ENCODE measurements around the gene VPS13D.

Gene VPS13D

GRCh38 chr1:12201352-12202189 is 28.3 kb upstream of the VPS13D start:
- Histone ChIP-seq H3K4me3 (ENCODE audit: insufficient read depth, low read depth, low read length, poor library complexity, severe bottlenecking) (no peak overlapping the region), H3K36me3 (ENCODE audit: control insufficient read depth, insufficient read depth, low read length) (peaks cover 57% of the 10 kb centered on the region), H3K27me3 (replicated peaks; ENCODE audit: control insufficient read depth, insufficient read depth, low read length, poor library complexity, severe bottlenecking) (no peaks in the 10 kb centered on the region), H3K4me1 (ENCODE audit: control insufficient read depth, insufficient read depth, low read length, poor library complexity, severe bottlenecking) (peaks cover 17% of the 10 kb centered on the region), H3K27ac (ENCODE audit: insufficient read depth, low read length, poor library complexity, severe bottlenecking) (no peak overlapping the region), H3K9me3 (ENCODE audit: control insufficient read depth, low read length) (no peaks in the 10 kb centered on the region)
- no peak for DNase-seq

GRCh38 chr1:12202190-12202497 is 27.7 kb upstream of the VPS13D start:
- no peaks in the 10 kb centered on the region for H3K27me3 ChIP-seq (replicated peaks; ENCODE audit: control insufficient read depth, insufficient read depth, low read length, poor library complexity, severe bottlenecking)
- H3K27ac ChIP-seq (ENCODE audit: insufficient read depth, low read length, poor library complexity, severe bottlenecking): no peak overlapping the region
- H3K36me3 ChIP-seq (ENCODE audit: control insufficient read depth, insufficient read depth, low read length): peaks cover 57% of the 10 kb centered on the region

GRCh38 chr1:12202577-12202976 is 27.3 kb upstream of the VPS13D start:
- DNase-seq: no peak
- Histone ChIP-seq H3K27ac (ENCODE audit: insufficient read depth, low read length, poor library complexity, severe bottlenecking) (no peak overlapping the region), H3K27me3 (replicated peaks; ENCODE audit: control insufficient read depth, insufficient read depth, low read length, poor library complexity, severe bottlenecking) (no peaks in the 10 kb centered on the region), H3K36me3 (ENCODE audit: control insufficient read depth, insufficient read depth, low read length) (peaks cover 55% of the 10 kb centered on the region), H3K4me1 (ENCODE audit: control insufficient read depth, insufficient read depth, low read length, poor library complexity, severe bottlenecking) (peaks cover 17% of the 10 kb centered on the region), H3K4me3 (ENCODE audit: insufficient read depth, low read depth, low read length, poor library complexity, severe bottlenecking) (no peak overlapping the region), H3K9me3 (ENCODE audit: control insufficient read depth, low read length) (no peaks in the 10 kb centered on the region)

More at GRCh38 chr1:12202190-12202497, 27.7 kb upstream of the VPS13D start:
- Histone ChIP-seq H3K9me3 (ENCODE audit: control insufficient read depth, low read length) (no peaks in the 10 kb centered on the region), H3K4me1 (ENCODE audit: control insufficient read depth, insufficient read depth, low read length, poor library complexity, severe bottlenecking) (peaks cover 17% of the 10 kb centered on the region), H3K4me3 (ENCODE audit: insufficient read depth, low read depth, low read length, poor library complexity, severe bottlenecking) (no peak overlapping the region)
- DNase-seq: no peak

DNA sequence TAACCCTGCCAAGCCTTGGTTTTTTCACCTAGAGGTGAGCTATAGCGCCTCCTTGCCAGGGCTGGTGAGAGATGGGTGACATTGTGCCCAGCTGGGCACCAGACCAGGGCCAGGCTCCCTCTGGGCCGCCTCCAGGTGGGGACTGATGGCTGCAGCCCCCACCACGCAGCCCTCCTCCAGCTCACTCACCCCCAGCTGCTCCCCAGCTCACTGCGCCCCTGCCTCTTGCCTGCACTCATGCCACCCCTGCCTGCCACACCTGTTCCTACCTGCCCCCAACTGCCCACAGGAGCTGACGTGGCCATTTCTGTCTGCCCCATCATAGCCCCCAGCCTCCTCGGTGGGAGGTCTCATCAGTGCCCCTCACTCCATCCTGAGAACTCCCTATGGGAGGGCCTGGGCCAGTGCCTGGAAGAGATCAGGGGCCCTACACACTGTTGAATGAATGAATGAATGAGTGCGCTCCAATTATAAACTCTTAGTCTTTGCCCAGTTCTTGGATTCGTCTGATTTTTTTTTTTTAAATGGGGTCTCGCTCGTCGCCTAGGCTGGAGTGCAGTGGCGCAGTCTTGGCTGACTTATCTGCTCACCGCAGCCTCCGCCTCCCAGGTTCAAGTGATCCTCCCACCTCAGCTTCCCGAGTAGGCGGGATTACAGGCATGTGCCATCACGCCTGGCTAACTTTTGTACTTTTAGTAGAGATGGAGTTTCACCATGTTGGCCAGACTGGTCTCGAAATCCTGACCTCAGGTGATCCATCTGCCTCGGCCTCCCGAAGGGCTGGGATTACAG is 26.4 kb upstream of the VPS13D start:
- DNase-seq: no peak
- H3K27ac ChIP-seq (ENCODE audit: insufficient read depth, low read length, poor library complexity, severe bottlenecking): peak overlapping the region; percentile 50
- H3K9me3 ChIP-seq (ENCODE audit: control insufficient read depth, low read length): no peaks in the 10 kb centered on the region
- H3K4me3 ChIP-seq (ENCODE audit: insufficient read depth, low read depth, low read length, poor library complexity, severe bottlenecking): no peak overlapping the region
- H3K36me3 ChIP-seq (ENCODE audit: control insufficient read depth, insufficient read depth, low read length): peaks cover 59% of the 10 kb centered on the region
- no peaks in the 10 kb centered on the region for H3K27me3 ChIP-seq (replicated peaks; ENCODE audit: control insufficient read depth, insufficient read depth, low read length, poor library complexity, severe bottlenecking)
- peaks cover 18% of the 10 kb centered on the region for H3K4me1 ChIP-seq (ENCODE audit: control insufficient read depth, insufficient read depth, low read length, poor library complexity, severe bottlenecking)

- H3K9me3 ChIP-seq (ENCODE audit: control insufficient read depth, low read length): no peaks in the 10 kb centered on the region
- peaks cover 61% of the 10 kb centered on the region for H3K36me3 ChIP-seq (ENCODE audit: control insufficient read depth, insufficient read depth, low read length)
- no peak overlapping the region for H3K4me3 ChIP-seq (ENCODE audit: insufficient read depth, low read depth, low read length, poor library complexity, severe bottlenecking)
- H3K27ac ChIP-seq (ENCODE audit: insufficient read depth, low read length, poor library complexity, severe bottlenecking): peak overlapping the region; percentile 50
- no peak for DNase-seq
- no peaks in the 10 kb centered on the region for H3K27me3 ChIP-seq (replicated peaks; ENCODE audit: control insufficient read depth, insufficient read depth, low read length, poor library complexity, severe bottlenecking)
- H3K4me1 ChIP-seq (ENCODE audit: control insufficient read depth, insufficient read depth, low read length, poor library complexity, severe bottlenecking): peaks cover 25% of the 10 kb centered on the region
These were observed 25.7 kb upstream of the VPS13D start for GRCh38 chr1:12204140-12204539.

- Histone ChIP-seq H3K4me3 (ENCODE audit: insufficient read depth, low read depth, low read length, poor library complexity, severe bottlenecking) (no peak overlapping the region), H3K27ac (ENCODE audit: insufficient read depth, low read length, poor library complexity, severe bottlenecking) (peak overlapping the region; percentile 50), H3K9me3 (ENCODE audit: control insufficient read depth, low read length) (no peaks in the 10 kb centered on the region), H3K27me3 (replicated peaks; ENCODE audit: control insufficient read depth, insufficient read depth, low read length, poor library complexity, severe bottlenecking) (no peaks in the 10 kb centered on the region), H3K4me1 (ENCODE audit: control insufficient read depth, insufficient read depth, low read length, poor library complexity, severe bottlenecking) (peaks cover 34% of the 10 kb centered on the region), H3K36me3 (ENCODE audit: control insufficient read depth, insufficient read depth, low read length) (peaks cover 52% of the 10 kb centered on the region)
- DNase-seq: no peak
These were observed 24.8 kb upstream of the VPS13D start for GRCh38 chr1:12204754-12205658.

GRCh38 chr1:12206238-12206637 is 23.6 kb upstream of the VPS13D start:
- no peak overlapping the region for H3K4me3 ChIP-seq (ENCODE audit: insufficient read depth, low read depth, low read length, poor library complexity, severe bottlenecking)
- no peak for DNase-seq
- no peaks in the 10 kb centered on the region for H3K27me3 ChIP-seq (replicated peaks; ENCODE audit: control insufficient read depth, insufficient read depth, low read length, poor library complexity, severe bottlenecking)
- H3K4me1 ChIP-seq (ENCODE audit: control insufficient read depth, insufficient read depth, low read length, poor library complexity, severe bottlenecking): peaks cover 46% of the 10 kb centered on the region
- H3K27ac ChIP-seq (ENCODE audit: insufficient read depth, low read length, poor library complexity, severe bottlenecking): no peak overlapping the region
- peaks cover 48% of the 10 kb centered on the region for H3K36me3 ChIP-seq (ENCODE audit: control insufficient read depth, insufficient read depth, low read length)
- no peaks in the 10 kb centered on the region for H3K9me3 ChIP-seq (ENCODE audit: control insufficient read depth, low read length)

DNA sequence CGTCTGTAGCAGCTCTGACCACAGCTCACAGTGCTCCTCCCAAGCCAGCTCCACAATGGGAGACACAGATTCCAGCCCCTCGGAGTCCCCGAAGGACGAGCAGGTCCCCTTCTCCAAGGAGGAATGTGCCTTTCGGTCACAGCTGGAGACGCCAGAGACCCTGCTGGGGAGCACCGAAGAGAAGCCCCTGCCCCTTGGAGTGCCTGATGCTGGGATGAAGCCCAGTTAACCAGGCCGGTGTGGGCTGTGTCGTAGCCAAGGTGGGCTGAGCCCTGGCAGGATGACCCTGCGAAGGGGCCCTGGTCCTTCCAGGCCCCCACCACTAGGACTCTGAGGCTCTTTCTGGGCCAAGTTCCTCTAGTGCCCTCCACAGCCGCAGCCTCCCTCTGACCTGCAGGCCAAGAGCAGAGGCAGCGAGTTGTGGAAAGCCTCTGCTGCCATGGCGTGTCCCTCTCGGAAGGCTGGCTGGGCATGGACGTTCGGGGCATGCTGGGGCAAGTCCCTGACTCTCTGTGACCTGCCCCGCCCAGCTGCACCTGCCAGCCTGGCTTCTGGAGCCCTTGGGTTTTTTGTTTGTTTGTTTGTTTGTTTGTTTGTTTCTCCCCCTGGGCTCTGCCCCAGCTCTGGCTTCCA is 22.9 kb upstream of the VPS13D start:
- Histone ChIP-seq H3K27me3 (replicated peaks; ENCODE audit: control insufficient read depth, insufficient read depth, low read length, poor library complexity, severe bottlenecking) (no peaks in the 10 kb centered on the region), H3K36me3 (ENCODE audit: control insufficient read depth, insufficient read depth, low read length) (peaks cover 41% of the 10 kb centered on the region), H3K4me1 (ENCODE audit: control insufficient read depth, insufficient read depth, low read length, poor library complexity, severe bottlenecking) (peaks cover 49% of the 10 kb centered on the region), H3K4me3 (ENCODE audit: insufficient read depth, low read depth, low read length, poor library complexity, severe bottlenecking) (no peak overlapping the region), H3K27ac (ENCODE audit: insufficient read depth, low read length, poor library complexity, severe bottlenecking) (no peak overlapping the region), H3K9me3 (ENCODE audit: control insufficient read depth, low read length) (no peaks in the 10 kb centered on the region)
- DNase-seq: no peak

DNA sequence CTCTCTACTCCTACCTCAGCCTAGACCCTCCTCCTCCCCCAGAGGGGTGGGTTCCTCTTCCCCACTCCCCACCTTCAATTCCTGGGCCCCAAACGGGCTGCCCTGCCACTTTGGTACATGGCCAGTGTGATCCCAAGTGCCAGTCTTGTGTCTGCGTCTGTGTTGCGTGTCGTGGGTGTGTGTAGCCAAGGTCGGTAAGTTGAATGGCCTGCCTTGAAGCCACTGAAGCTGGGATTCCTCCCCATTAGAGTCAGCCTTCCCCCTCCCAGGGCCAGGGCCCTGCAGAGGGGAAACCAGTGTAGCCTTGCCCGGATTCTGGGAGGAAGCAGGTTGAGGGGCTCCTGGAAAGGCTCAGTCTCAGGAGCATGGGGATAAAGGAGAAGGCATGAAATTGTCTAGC is 21.6 kb upstream of the VPS13D start:
- DNase-seq: no peak
- H3K36me3 ChIP-seq (ENCODE audit: control insufficient read depth, insufficient read depth, low read length): peaks cover 31% of the 10 kb centered on the region
- H3K27ac ChIP-seq (ENCODE audit: insufficient read depth, low read length, poor library complexity, severe bottlenecking): no peak overlapping the region
- peaks cover 45% of the 10 kb centered on the region for H3K4me1 ChIP-seq (ENCODE audit: control insufficient read depth, insufficient read depth, low read length, poor library complexity, severe bottlenecking)
- no peaks in the 10 kb centered on the region for H3K9me3 ChIP-seq (ENCODE audit: control insufficient read depth, low read length)
- no peaks in the 10 kb centered on the region for H3K27me3 ChIP-seq (replicated peaks; ENCODE audit: control insufficient read depth, insufficient read depth, low read length, poor library complexity, severe bottlenecking)
- no peak overlapping the region for H3K4me3 ChIP-seq (ENCODE audit: insufficient read depth, low read depth, low read length, poor library complexity, severe bottlenecking)

All from effector memory CD4-positive, alpha-beta T cell (primary cell).